ENCODE results near the gene EFHC1. TPM values are rescaled to one million over a fixed set of nuclear protein-coding genes. Genes with fewer than 3 reads are reported as not detected.

The EFHC1 gene
- total RNA-seq, 1 donor from 2014 or later = 6.6 TPM

- TF ChIP-seq CTCF (IDR thresholded peaks at IDR 0.05; ENCODE audit: insufficient read depth, low read length, severe bottlenecking) = no peak
- Histone ChIP-seq H3K36me3 (ENCODE audit: control insufficient read depth, insufficient read depth, low read length) (no peaks in the 10 kb centered on the region), H3K4me3 (ENCODE audit: low read depth, low read length) (no peak overlapping the region), H3K27me3 (ENCODE audit: control insufficient read depth, insufficient read depth, low read length) (no peaks in the 10 kb centered on the region)
- DNase-seq (ENCODE audit: low read depth) (no peak), FAIRE-seq (no peak)
Measured at GRCh38 chr6:52557389-52558265, 137.5 kb downstream of the EFHC1 start.

GRCh38 chr6:52558266-52559000, 138.3 kb downstream of the EFHC1 start:
- no peaks in the 10 kb centered on the region for H3K27me3 ChIP-seq (ENCODE audit: control insufficient read depth, insufficient read depth, low read length)
- FAIRE-seq (no peak), DNase-seq (ENCODE audit: low read depth) (no peak)
- H3K4me3 ChIP-seq (ENCODE audit: low read depth, low read length) = no peak overlapping the region
- no peak for TF ChIP-seq CTCF (IDR thresholded peaks at IDR 0.05; ENCODE audit: insufficient read depth, low read length, severe bottlenecking)
- H3K36me3 ChIP-seq (ENCODE audit: control insufficient read depth, insufficient read depth, low read length) = no peaks in the 10 kb centered on the region

- no peak for TF ChIP-seq CTCF (IDR thresholded peaks at IDR 0.05; ENCODE audit: insufficient read depth, low read length, severe bottlenecking)
- no peaks in the 10 kb centered on the region for H3K36me3 ChIP-seq (ENCODE audit: control insufficient read depth, insufficient read depth, low read length)
- no peak overlapping the region for H3K4me3 ChIP-seq (ENCODE audit: low read depth, low read length)
- FAIRE-seq = no peak
- no peaks in the 10 kb centered on the region for H3K27me3 ChIP-seq (ENCODE audit: control insufficient read depth, insufficient read depth, low read length)
- peak; percentile 28 for DNase-seq (ENCODE audit: low read depth)
Measured at GRCh38 chr6:52560462-52560861, 140.3 kb downstream of the EFHC1 start.

- FAIRE-seq (no peak), DNase-seq (ENCODE audit: low read depth) (no peak)
- H3K36me3 ChIP-seq (ENCODE audit: control insufficient read depth, insufficient read depth, low read length) = no peaks in the 10 kb centered on the region
- H3K27me3 ChIP-seq (ENCODE audit: control insufficient read depth, insufficient read depth, low read length) = no peaks in the 10 kb centered on the region
- H3K4me3 ChIP-seq (ENCODE audit: low read depth, low read length) = no peak overlapping the region
- TF ChIP-seq CTCF (IDR thresholded peaks at IDR 0.05; ENCODE audit: insufficient read depth, low read length, severe bottlenecking) = no peak
Measured at GRCh38 chr6:52562911-52563310, 142.8 kb downstream of the EFHC1 start.

GRCh38 chr6:52564856-52565255, 144.7 kb downstream of the EFHC1 start:
- no peak for TF ChIP-seq CTCF (IDR thresholded peaks at IDR 0.05; ENCODE audit: insufficient read depth, low read length, severe bottlenecking)
- FAIRE-seq = no peak
- no peaks in the 10 kb centered on the region for H3K36me3 ChIP-seq (ENCODE audit: control insufficient read depth, insufficient read depth, low read length)

More at GRCh38 chr6:52564856-52565255, 144.7 kb downstream of the EFHC1 start:
- no peak overlapping the region for H3K4me3 ChIP-seq (ENCODE audit: low read depth, low read length)
- DNase-seq (ENCODE audit: low read depth) = no peak
- no peaks in the 10 kb centered on the region for H3K27me3 ChIP-seq (ENCODE audit: control insufficient read depth, insufficient read depth, low read length)
